Right hindlimb (tissue), 1 donor: ENCODE results near the gene COL27A1.

ENCODE experiments used
- DNase-seq: peaks from one replicate; pipeline ENCODE4 v3.0.0-alpha.2; 2018

COL27A1 gene

GRCh38 chr9:114207845-114208244, 52.5 kb downstream of the COL27A1 start:
- no peak for DNase-seq

- DNase-seq: no peak
These were observed 53.8 kb downstream of the COL27A1 start for GRCh38 chr9:114209151-114209550.

- no peak for DNase-seq
These were observed 54.8 kb downstream of the COL27A1 start for GRCh38 chr9:114210136-114210535.

- no peak for DNase-seq
These were observed 55.4 kb downstream of the COL27A1 start for GRCh38 chr9:114210691-114211276.

- DNase-seq: no peak
These were observed 57.5 kb downstream of the COL27A1 start for GRCh38 chr9:114212826-114213225.

- no peak for DNase-seq
These were observed 58.2 kb downstream of the COL27A1 start for GRCh38 chr9:114213566-114213965.

- DNase-seq: peak; percentile 79
These were observed 58.8 kb downstream of the COL27A1 start for GRCh38 chr9:114214181-114214580.

- no peak for DNase-seq
These were observed 59.5 kb downstream of the COL27A1 start for GRCh38 chr9:114214686-114215414.

GRCh38 chr9:114216081-114216480, 60.7 kb downstream of the COL27A1 start:
- peak; percentile 83 for DNase-seq

- no peak for DNase-seq
These were observed 61.6 kb downstream of the COL27A1 start for GRCh38 chr9:114216976-114217375.

- DNase-seq: no peak
These were observed 63.2 kb downstream of the COL27A1 start for GRCh38 chr9:114218264-114219120.

- DNase-seq: no peak
These were observed 64.8 kb downstream of the COL27A1 start for GRCh38 chr9:114220061-114220541.

GRCh38 chr9:114221706-114222465, 66.5 kb downstream of the COL27A1 start:
- DNase-seq: no peak

GRCh38 chr9:114223564-114224246, 68.4 kb downstream of the COL27A1 start:
- no peak for DNase-seq

- no peak for DNase-seq
These were observed 68.9 kb downstream of the COL27A1 start for GRCh38 chr9:114224247-114224610.

GRCh38 chr9:114225561-114226212, 70.3 kb downstream of the COL27A1 start:
- DNase-seq: peak; percentile 69

GRCh38 chr9:114226246-114227055, 71.1 kb downstream of the COL27A1 start:
- DNase-seq: no peak

GRCh38 chr9:114227288-114228015, 72.1 kb downstream of the COL27A1 start:
- DNase-seq: no peak

GRCh38 chr9:114228016-114228808, 72.9 kb downstream of the COL27A1 start:
- peak; percentile 66 for DNase-seq
